GM20000 (cell line): ENCODE measurements around the gene GMPR.
A peak's percentile ranks its signal among the peaks of the same experiment; 100 is the strongest.

ENCODE experiments used
- DNase-seq: peaks from one replicate; pipeline ENCODE4 v3.0.0; 2012; ENCODE audit warnings: low spot score
- TF ChIP-seq, protein P1 (sequence below): IDR thresholded peaks from 2 replicates; pipeline ENCODE4 v1.5.1; 2012; ENCODE audit warnings: mild to moderate bottlenecking, control low read depth; ENCODE audit errors: extremely low read depth, missing control alignments

Gene GMPR

GRCh38 chr6:16238057-16238962 lies at the start of gene GMPR:
TSS of gene GMPR (plus strand) at chr6:16238587. CDS start at chr6:16238694, 107 bp downstream.
- TF ChIP-seq, protein P1, sequence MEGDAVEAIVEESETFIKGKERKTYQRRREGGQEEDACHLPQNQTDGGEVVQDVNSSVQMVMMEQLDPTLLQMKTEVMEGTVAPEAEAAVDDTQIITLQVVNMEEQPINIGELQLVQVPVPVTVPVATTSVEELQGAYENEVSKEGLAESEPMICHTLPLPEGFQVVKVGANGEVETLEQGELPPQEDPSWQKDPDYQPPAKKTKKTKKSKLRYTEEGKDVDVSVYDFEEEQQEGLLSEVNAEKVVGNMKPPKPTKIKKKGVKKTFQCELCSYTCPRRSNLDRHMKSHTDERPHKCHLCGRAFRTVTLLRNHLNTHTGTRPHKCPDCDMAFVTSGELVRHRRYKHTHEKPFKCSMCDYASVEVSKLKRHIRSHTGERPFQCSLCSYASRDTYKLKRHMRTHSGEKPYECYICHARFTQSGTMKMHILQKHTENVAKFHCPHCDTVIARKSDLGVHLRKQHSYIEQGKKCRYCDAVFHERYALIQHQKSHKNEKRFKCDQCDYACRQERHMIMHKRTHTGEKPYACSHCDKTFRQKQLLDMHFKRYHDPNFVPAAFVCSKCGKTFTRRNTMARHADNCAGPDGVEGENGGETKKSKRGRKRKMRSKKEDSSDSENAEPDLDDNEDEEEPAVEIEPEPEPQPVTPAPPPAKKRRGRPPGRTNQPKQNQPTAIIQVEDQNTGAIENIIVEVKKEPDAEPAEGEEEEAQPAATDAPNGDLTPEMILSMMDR = no peak
- peak; percentile 86 for DNase-seq

DNA sequence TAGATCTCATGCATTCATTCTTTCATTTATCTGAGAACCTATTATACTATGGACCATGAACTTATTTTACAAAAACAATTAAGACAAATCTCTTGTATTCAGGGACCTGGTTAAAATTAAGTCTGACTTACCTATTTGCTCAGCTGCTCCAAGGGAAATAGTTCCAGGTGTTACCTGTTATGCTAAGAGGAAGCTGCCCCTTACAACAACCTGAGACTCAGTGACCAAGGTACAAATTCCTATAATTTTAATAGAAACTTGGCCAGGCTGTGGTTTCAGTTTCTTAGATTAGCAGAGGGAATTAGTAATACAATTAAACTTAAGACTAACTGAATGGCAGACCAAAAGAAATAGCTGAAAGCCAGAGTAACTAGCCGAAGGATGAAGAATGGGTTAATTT lies 48.2 kb upstream of the GMPR start:
- DNase-seq = no peak
- TF ChIP-seq, protein P1 = no peak

DNA sequence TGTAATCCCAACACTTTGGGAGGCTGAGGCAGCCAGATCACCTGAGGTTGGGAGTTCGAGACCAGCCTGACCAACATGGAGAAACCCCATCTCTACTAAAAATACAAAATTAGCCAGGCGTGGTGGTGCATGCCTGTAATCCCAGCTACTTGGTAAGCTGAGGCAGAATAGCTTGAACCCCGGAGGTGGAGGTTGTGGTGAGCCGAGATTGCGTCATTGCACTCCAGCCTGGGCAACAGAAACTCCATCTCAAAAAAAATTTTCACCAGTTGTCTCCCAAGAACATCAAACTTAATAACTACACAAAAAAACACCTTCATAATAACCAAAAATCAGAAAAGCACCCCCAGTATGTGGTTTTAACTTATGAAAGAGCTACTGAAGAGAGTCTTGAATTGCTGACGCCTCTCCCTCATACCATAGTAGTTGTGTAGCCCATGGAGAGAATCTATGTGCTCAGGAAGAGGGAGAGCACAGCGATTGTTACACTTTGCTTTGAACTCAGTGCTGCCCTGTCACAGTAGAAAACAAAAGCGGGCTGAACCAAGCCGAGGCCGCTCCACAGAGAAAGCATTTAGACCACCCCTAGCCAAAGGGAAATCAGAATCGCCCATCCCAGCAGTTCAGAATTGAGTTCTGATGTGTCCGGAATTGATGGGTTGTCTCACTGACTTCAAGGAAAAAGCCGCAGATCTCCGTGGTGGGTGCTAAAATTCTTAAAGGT lies 42.0 kb upstream of the GMPR start:
- DNase-seq = no peak
- TF ChIP-seq, protein P1 = no peak

DNA sequence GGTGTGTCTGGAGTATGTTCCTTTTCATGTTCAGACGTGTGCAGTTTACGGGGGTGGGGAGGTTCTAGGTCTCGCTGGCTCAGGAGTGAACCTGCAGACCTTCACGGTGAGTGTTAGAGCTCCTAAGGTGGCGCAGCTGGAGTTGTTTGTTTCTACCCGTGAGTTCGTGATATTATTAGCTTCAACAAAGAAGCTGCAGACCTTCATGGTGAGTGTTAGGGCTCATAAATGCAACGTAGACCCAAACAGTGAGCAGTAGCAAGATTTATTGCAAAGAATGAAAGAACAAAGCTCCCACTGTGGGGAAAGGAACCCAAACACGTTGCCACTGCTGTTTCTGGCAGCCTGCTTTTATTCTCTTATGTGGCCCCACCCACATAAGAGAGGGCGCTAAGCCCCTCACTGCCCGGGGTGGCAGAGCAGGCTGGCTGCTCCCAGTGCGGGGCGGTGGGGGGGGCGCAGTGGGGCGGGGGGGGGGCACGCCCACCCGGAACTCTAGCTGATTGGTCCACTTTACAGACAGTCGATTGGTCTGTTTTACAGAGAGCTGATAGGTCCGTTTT lies 41.3 kb upstream of the GMPR start:
- TF ChIP-seq, protein P1 = no peak
- DNase-seq = no peak

- no peak for DNase-seq
- TF ChIP-seq, protein P1 = no peak
These were observed 40.2 kb upstream of the GMPR start for GRCh38 chr6:16198061-16198705.

GRCh38 chr6:16199804-16200203 lies 38.6 kb upstream of the GMPR start:
- DNase-seq = no peak
- TF ChIP-seq, protein P1 = no peak
